Mesenchymal stem cell (in vitro differentiated cells and primary cell): ENCODE measurements around the gene TCF7L1.

Experiments
- DNase-seq: peaks from one replicate; pipeline ENCODE4 v3.0.0-alpha.2; 2013
- H2AFZ ChIP-seq: one replicate; pipeline ENCODE4 v1.6.1; 2013; ENCODE audit warnings: low read depth, mild to moderate bottlenecking, control low read depth, inconsistent platforms, low read length, moderate library complexity
- H2AK5ac ChIP-seq: 2 replicates; pipeline ENCODE4 v1.6.1; 2013; ENCODE audit warnings: low read length, moderate library complexity, mild to moderate bottlenecking, inconsistent platforms; ENCODE audit not compliant: severe bottlenecking
- H2BK120ac ChIP-seq: one replicate; pipeline ENCODE4 v1.6.1; 2013; ENCODE audit warnings: low read depth, mild to moderate bottlenecking, inconsistent platforms, low read length, moderate library complexity
- H2BK12ac ChIP-seq, 2 experiments: one replicate each; pipeline ENCODE4 v1.6.1; 2013; ENCODE audit warnings: inconsistent platforms in 2 of 2, low read length in 2 of 2, mild to moderate bottlenecking in 2 of 2, moderate library complexity in 2 of 2, control low read depth in 1 of 2
- H2BK15ac ChIP-seq: one replicate; pipeline ENCODE4 v1.6.1; 2013; ENCODE audit warnings: mild to moderate bottlenecking, low read depth, inconsistent platforms; ENCODE audit not compliant: poor library complexity, severe bottlenecking
- H2BK5ac ChIP-seq: 2 replicates; pipeline ENCODE4 v1.6.1; 2013; ENCODE audit warnings: low read depth, mild to moderate bottlenecking, low read length, control low read depth, inconsistent platforms; ENCODE audit not compliant: poor library complexity, severe bottlenecking
- H3K14ac ChIP-seq, 2 experiments: one replicate each; pipeline ENCODE4 v1.6.1; 2013; ENCODE audit warnings: inconsistent platforms in 2 of 2, low read length in 2 of 2, control low read depth in 1 of 2, mild to moderate bottlenecking in 1 of 2, moderate library complexity in 1 of 2
- H3K18ac ChIP-seq, 2 experiments: one replicate each; pipeline ENCODE4 v1.6.1; 2013; ENCODE audit warnings: inconsistent platforms in 2 of 2, low read length in 2 of 2, control low read depth in 1 of 2, low read depth in 1 of 2, mild to moderate bottlenecking in 1 of 2
- H3K23ac ChIP-seq, 2 experiments: one replicate each; pipeline ENCODE4 v1.6.1; 2013; ENCODE audit warnings: inconsistent platforms in 2 of 2, low read length in 2 of 2, mild to moderate bottlenecking in 2 of 2, moderate library complexity in 2 of 2, control low read depth in 1 of 2
- H3K27ac ChIP-seq: 2 replicates; pipeline ENCODE4 v1.5.1; 2013; ENCODE audit warnings: mild to moderate bottlenecking, moderate library complexity, low read length, control low read depth, inconsistent platforms; ENCODE audit not compliant: poor library complexity, severe bottlenecking
- H3K27me3 ChIP-seq, 2 experiments: 2 replicates each; pipeline versions ENCODE4 v1.6.1 to v1.7.0; 2013; ENCODE audit warnings: low read length in 2 of 2, mild to moderate bottlenecking in 2 of 2, moderate library complexity in 2 of 2, control low read depth in 1 of 2, inconsistent platforms in 1 of 2; ENCODE audit not compliant: control insufficient read depth in 1 of 2, insufficient read depth in 1 of 2
- H3K36me3 ChIP-seq, 2 experiments: 2 replicates each; pipeline versions ENCODE4 v1.6.1 to v1.7.0; 2013; ENCODE audit warnings: low read length in 2 of 2, control low read depth in 1 of 2, inconsistent platforms in 1 of 2, low read depth in 1 of 2, mild to moderate bottlenecking in 1 of 2; ENCODE audit not compliant: insufficient read depth in 2 of 2, control insufficient read depth in 1 of 2
- H3K4ac ChIP-seq, 2 experiments: one replicate each; pipeline ENCODE4 v1.6.1; 2013; ENCODE audit warnings: inconsistent platforms in 2 of 2, low read length in 2 of 2, mild to moderate bottlenecking in 2 of 2, moderate library complexity in 2 of 2, control low read depth in 1 of 2, low read depth in 1 of 2
- H3K4me1 ChIP-seq: 2 replicates; pipeline ENCODE4 v1.6.1; 2013; ENCODE audit warnings: low read depth, low read length, control low read depth; ENCODE audit not compliant: control insufficient read depth, insufficient read depth
- H3K4me2 ChIP-seq: 2 replicates; pipeline ENCODE4 v1.6.1; 2013; ENCODE audit warnings: low read length, mild to moderate bottlenecking, inconsistent platforms; ENCODE audit not compliant: poor library complexity, severe bottlenecking
- H3K4me3 ChIP-seq, 2 experiments: 2 replicates each; pipeline versions ENCODE4 v1.5.1 to v1.7.0; 2013; ENCODE audit warnings: low read length in 2 of 2, mild to moderate bottlenecking in 2 of 2, control low read depth in 1 of 2, low read depth in 1 of 2; ENCODE audit not compliant: insufficient read depth in 1 of 2
- H3K79me1 ChIP-seq: replicated peaks from 2 replicates; pipeline ENCODE4 v1.6.1; 2013; ENCODE audit warnings: mild to moderate bottlenecking, control low read depth, low read length, inconsistent platforms; ENCODE audit not compliant: poor library complexity, severe bottlenecking
- H3K9ac ChIP-seq: 2 replicates; pipeline ENCODE4 v1.7.0; 2013; ENCODE audit warnings: mild to moderate bottlenecking, low read length, moderate library complexity
- H3K9me3 ChIP-seq: 2 replicates; pipeline ENCODE4 v1.7.0; 2013; ENCODE audit warnings: mild to moderate bottlenecking, low read length; ENCODE audit not compliant: control insufficient read depth
- H4K8ac ChIP-seq: one replicate; pipeline ENCODE4 v1.6.1; 2013; ENCODE audit warnings: inconsistent platforms, mild to moderate bottlenecking, low read length, moderate library complexity
- H4K91ac ChIP-seq: one replicate; pipeline ENCODE4 v1.6.1; 2013; ENCODE audit warnings: mild to moderate bottlenecking, low read length, inconsistent platforms
- WGBS: methylation state at CpG from one replicate; pipeline ENCODE4 v1.1.7; 2013; ENCODE audit warnings: mixed read lengths; 5-methylcytosine and 5-hydroxymethylcytosine counted together

TCF7L1 gene

GRCh38 chr2:85248773-85249509, 115.7 kb downstream of the TCF7L1 start:
- no peaks in the 10 kb centered on the region for H3K36me3 ChIP-seq
- H3K23ac ChIP-seq: no peak overlapping the region
- no peaks in the 10 kb centered on the region for H3K9me3 ChIP-seq
- peak overlapping the region; percentile 86 to 89 for H3K18ac ChIP-seq
- H2BK5ac ChIP-seq: peak overlapping the region; percentile 47
- H3K27me3 ChIP-seq: no peaks in the 10 kb centered on the region
- peak overlapping the region; percentile 54 for H3K4me2 ChIP-seq
- peak overlapping the region; percentile 84 for H3K27ac ChIP-seq
- peak overlapping the region in 1 of 2 experiments; percentile 37 for H3K14ac ChIP-seq
- peak overlapping the region; percentile 70 for H2BK15ac ChIP-seq
- H3K4me1 ChIP-seq: peaks cover 21% of the 10 kb centered on the region
- H3K79me1 ChIP-seq: peaks cover 12% of the 10 kb centered on the region
- 27% methylated on average over 6 of the region's 7 CpGs for WGBS
- no peak overlapping the region for H4K91ac ChIP-seq
- H2BK120ac ChIP-seq: peak overlapping the region; percentile 61
- H3K9ac ChIP-seq: peak overlapping the region; percentile 61
- no peak overlapping the region for H4K8ac ChIP-seq
- H3K4ac ChIP-seq: peak overlapping the region in 1 of 2 experiments; percentile 82
- no peak overlapping the region for H2AFZ ChIP-seq
- peak overlapping the region in 1 of 2 experiments; percentile 54 for H3K4me3 ChIP-seq
- peak overlapping the region; percentile 91 for H2AK5ac ChIP-seq
- DNase-seq: peak; percentile 94
- peak overlapping the region in 1 of 2 experiments; percentile 92 for H2BK12ac ChIP-seq

- no peak overlapping the region for H4K91ac ChIP-seq
- H3K23ac ChIP-seq: no peak overlapping the region
- DNase-seq: peak; percentile 42
- H3K9me3 ChIP-seq: no peaks in the 10 kb centered on the region
- H2BK5ac ChIP-seq: no peak overlapping the region
- H3K4me2 ChIP-seq: no peak overlapping the region
- H3K4me3 ChIP-seq: no peak overlapping the region
- H2BK120ac ChIP-seq: no peak overlapping the region
- no peaks in the 10 kb centered on the region for H3K36me3 ChIP-seq
- H4K8ac ChIP-seq: peak overlapping the region; percentile 80
- peaks cover 26% of the 10 kb centered on the region for H3K4me1 ChIP-seq
- H3K14ac ChIP-seq: no peak overlapping the region
- no peak overlapping the region for H3K27ac ChIP-seq
- H2AK5ac ChIP-seq: no peak overlapping the region
- no peak overlapping the region for H2BK15ac ChIP-seq
- H2BK12ac ChIP-seq: peak overlapping the region in 1 of 2 experiments; percentile 17
- no peaks in the 10 kb centered on the region for H3K27me3 ChIP-seq
- no peak overlapping the region for H2AFZ ChIP-seq
- no peak overlapping the region for H3K18ac ChIP-seq
- no peak overlapping the region for H3K9ac ChIP-seq
- H3K79me1 ChIP-seq: peaks cover 9% of the 10 kb centered on the region
- WGBS: 73% methylated on average over 1 of the region's 2 CpGs
- H3K4ac ChIP-seq: no peak overlapping the region
Observed at GRCh38 chr2:85250045-85250444, 116.9 kb downstream of the TCF7L1 start.

- H3K9me3 ChIP-seq: no peaks in the 10 kb centered on the region
- H2AK5ac ChIP-seq: no peak overlapping the region
- H3K4ac ChIP-seq: no peak overlapping the region
- no peak overlapping the region for H2AFZ ChIP-seq
- DNase-seq: no peak
- H3K4me3 ChIP-seq: no peak overlapping the region
- no peak overlapping the region for H2BK15ac ChIP-seq
- no peak overlapping the region for H3K27ac ChIP-seq
- H3K4me2 ChIP-seq: no peak overlapping the region
- no peak overlapping the region for H2BK5ac ChIP-seq
- 71% methylated on average over 2 of the region's 3 CpGs for WGBS
- H4K91ac ChIP-seq: no peak overlapping the region
- no peak overlapping the region for H3K9ac ChIP-seq
- H2BK120ac ChIP-seq: no peak overlapping the region
- no peak overlapping the region for H3K18ac ChIP-seq
- H3K14ac ChIP-seq: no peak overlapping the region
- H3K4me1 ChIP-seq: peaks cover 34% of the 10 kb centered on the region
- no peaks in the 10 kb centered on the region for H3K36me3 ChIP-seq
- H3K23ac ChIP-seq: no peak overlapping the region
- H4K8ac ChIP-seq: no peak overlapping the region
- peaks cover 12% of the 10 kb centered on the region for H3K79me1 ChIP-seq
- H3K27me3 ChIP-seq: no peaks in the 10 kb centered on the region
- no peak overlapping the region for H2BK12ac ChIP-seq
Observed at GRCh38 chr2:85251070-85251616, 118.0 kb downstream of the TCF7L1 start.

DNA sequence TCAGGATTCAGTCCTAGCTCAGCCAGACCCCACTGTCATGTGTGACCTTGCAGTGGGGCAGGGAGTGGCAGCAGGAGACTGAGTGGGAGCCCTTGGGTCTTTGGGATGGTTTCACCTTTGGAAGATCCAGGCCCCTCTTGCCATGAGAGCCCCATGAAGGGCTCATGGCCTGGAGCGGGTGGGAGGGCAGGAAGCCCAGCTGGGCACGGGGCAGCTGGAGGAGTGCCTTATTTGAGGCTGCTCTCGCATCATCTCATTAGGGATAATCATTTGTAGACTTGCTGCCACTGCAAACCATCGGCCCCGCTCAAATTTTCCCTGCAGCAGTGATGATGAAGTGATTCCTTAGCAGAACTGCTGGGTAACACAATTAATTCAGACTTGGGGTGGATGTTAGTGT, 120.7 kb downstream of the TCF7L1 start:
- Histone ChIP-seq H2BK15ac (no peak overlapping the region), H2AK5ac (no peak overlapping the region), H3K18ac (no peak overlapping the region), H3K4ac (no peak overlapping the region), H2BK120ac (no peak overlapping the region), H3K4me3 (no peak overlapping the region), H2BK12ac (no peak overlapping the region), H3K79me1 (peaks cover 13% of the 10 kb centered on the region), H3K4me2 (no peak overlapping the region), H3K36me3 (no peaks in the 10 kb centered on the region), H3K9ac (no peak overlapping the region), H4K91ac (no peak overlapping the region), H3K23ac (no peak overlapping the region), H3K27ac (no peak overlapping the region), H3K9me3 (no peaks in the 10 kb centered on the region), H2BK5ac (no peak overlapping the region), H4K8ac (no peak overlapping the region), H3K14ac (no peak overlapping the region), H2AFZ (no peak overlapping the region), H3K4me1 (peaks cover 43% of the 10 kb centered on the region), H3K27me3 (no peaks in the 10 kb centered on the region)
- no peak for DNase-seq
- WGBS: 68% methylated on average over 5 of the region's 5 CpGs
